Prostate gland (tissue), 2 donors: ENCODE measurements around the gene WWOX.

Experiments used
- CTCF ChIP-seq, 4 experiments: fragments of 200-600 bp in 2 of 4; fragments of 450-650 bp in 2 of 4; sonication (generic) in 2 of 4; IDR thresholded peaks; 1 replicate in 3 of 4; 2 replicates in 1 of 4; pipeline ENCODE4 v1.5.1; 2016 to 2019; ENCODE audit warnings: antibody characterized with exemption in 4 of 4, mild to moderate bottlenecking in 2 of 4, moderate library complexity in 2 of 4
- POLR2A ChIP-seq: fragments of 450-650 bp; IDR thresholded peaks from one replicate; pipeline ENCODE4 v1.6.1; 2016; ENCODE audit warnings: antibody characterized with exemption, mild to moderate bottlenecking

- TF ChIP-seq CTCF (IDR thresholded peaks at IDR 0.05) = no peak
- TF ChIP-seq POLR2A = no peak
These were observed 330.8 kb downstream of the WWOX start for GRCh38 chr16:78430281-78430680.
